LNCAP (cell line): ENCODE measurements around the gene SATB2.

Experiments
- TF ChIP-seq, protein P1 (sequence below): fragments of 450-650 bp; IDR thresholded peaks from 2 replicates; pipeline ENCODE4 v1.5.1; 2017; ENCODE audit warnings: mild to moderate bottlenecking

Gene SATB2

GRCh38 chr2:199384043-199384442 lies 73.7 kb downstream of the SATB2 start:
- TF ChIP-seq, protein P1, sequence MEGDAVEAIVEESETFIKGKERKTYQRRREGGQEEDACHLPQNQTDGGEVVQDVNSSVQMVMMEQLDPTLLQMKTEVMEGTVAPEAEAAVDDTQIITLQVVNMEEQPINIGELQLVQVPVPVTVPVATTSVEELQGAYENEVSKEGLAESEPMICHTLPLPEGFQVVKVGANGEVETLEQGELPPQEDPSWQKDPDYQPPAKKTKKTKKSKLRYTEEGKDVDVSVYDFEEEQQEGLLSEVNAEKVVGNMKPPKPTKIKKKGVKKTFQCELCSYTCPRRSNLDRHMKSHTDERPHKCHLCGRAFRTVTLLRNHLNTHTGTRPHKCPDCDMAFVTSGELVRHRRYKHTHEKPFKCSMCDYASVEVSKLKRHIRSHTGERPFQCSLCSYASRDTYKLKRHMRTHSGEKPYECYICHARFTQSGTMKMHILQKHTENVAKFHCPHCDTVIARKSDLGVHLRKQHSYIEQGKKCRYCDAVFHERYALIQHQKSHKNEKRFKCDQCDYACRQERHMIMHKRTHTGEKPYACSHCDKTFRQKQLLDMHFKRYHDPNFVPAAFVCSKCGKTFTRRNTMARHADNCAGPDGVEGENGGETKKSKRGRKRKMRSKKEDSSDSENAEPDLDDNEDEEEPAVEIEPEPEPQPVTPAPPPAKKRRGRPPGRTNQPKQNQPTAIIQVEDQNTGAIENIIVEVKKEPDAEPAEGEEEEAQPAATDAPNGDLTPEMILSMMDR, result no peak

GRCh38 chr2:199383021-199383420 lies 74.7 kb downstream of the SATB2 start:
- TF ChIP-seq, protein P1, result no peak

GRCh38 chr2:199382091-199382490 lies 75.6 kb downstream of the SATB2 start:
- TF ChIP-seq, protein P1, result no peak

DNA sequence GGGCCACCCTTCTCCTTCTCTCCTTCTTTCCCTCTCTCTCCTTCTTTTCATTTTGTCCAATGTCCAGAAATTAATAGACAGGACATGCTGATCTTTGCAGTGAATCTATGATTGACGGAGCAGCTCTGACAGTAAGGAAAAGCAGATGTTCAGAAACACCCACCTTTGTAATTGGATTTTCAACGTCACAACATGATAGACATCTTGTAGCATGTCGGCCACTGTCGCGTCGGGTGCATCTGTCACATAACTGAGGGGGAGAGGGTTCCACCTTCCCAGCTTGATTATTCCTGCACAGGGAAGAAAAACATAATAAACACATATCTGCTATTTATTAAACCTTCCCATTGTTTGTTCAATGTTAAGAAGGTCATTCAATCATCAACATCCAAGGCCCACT lies 76.2 kb downstream of the SATB2 start:
- TF ChIP-seq, protein P1, result no peak

DNA sequence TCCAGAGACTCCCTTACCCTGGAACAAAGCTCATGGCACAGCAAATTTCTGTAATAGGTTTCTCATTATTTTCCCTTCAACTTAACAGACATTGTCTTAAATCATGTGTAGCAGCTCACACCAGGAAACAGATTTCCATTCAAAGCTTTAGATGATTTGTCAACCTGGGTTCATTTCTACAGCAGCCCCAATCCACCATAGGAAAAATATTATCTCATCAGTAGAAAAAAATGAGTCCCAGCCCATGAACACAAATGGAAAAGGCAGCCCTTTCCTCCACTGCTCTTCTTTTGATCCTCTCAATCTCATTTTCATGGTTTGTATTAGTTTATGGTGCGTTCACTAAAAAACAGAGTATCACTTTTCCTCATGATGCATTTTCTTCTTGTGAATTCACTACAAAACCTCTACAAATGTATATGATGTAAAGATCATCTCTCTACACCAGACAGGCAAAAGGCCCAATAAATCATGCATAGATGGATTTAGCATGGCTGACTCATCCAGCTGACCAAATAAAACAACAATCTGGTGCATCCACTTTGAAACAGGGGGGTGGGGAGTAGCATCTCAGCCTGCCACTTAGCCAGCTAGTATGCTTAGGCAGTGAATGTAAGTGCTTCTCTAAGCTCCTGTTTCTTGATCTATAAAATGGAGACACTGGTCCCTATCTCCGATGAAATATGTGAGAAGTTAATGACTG lies 78.6 kb downstream of the SATB2 start:
- TF ChIP-seq, protein P1, result no peak

DNA sequence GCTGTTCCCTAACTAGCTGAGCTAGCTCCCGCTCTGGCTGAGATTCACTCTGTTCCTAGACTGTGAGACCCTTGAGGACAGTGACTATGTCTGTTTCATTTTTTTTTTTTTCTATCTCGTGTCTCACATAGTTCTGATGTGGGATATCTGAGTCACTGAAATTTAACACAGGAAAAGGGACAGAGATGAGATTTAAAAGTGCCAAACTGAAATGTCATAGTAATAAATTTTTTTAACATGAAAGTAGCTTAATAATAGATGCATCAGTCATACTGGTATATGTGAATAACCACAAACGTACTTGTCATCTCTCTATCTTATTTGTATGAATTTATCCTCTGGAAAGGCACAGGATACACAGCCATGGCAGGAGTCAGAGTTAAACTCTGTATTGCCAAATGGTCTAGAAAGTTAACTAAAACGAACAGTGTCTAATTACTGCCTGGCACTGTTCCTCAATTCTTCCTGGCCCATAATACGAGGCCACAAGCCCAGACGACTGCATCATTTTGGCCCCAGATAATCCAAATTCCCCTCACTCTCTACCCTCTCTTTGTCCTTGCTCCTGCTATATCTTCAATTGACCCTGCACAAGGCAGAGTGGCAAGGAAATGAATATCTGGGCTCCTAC lies 87.5 kb downstream of the SATB2 start:
- TF ChIP-seq, protein P1, result no peak

GRCh38 chr2:199366406-199366805 lies 91.3 kb downstream of the SATB2 start:
- TF ChIP-seq, protein P1, result no peak
